ENCODE data around the gene CRYL1. TPM values are rescaled to one million over a fixed set of nuclear protein-coding genes. Genes with fewer than 3 reads are reported as not detected.

The CRYL1 gene
- total RNA-seq, 1 donor from 2014 or later, result 3.6 TPM

DNA sequence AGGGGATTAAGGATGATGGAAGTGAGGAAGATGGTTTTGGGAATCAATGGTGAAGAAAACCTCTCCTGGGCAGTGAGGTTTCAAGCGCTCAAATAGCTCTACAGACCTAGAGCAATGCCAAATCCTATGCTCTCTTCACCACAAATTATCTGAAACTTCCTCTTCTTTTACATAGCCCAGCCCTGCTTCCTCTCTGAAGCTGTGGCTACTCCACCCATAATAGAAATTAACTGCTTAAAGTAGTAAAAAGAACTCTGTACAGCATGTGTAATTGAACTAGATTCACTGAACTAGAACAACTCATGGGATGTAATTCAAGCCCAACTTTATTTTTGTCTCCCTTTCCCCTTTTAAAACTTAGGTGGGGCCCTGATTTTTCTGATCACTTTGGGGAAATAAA lies 20.9 kb upstream of the CRYL1 start:
- Histone ChIP-seq H3K9ac (no peak overlapping the region), H3K4me3 (no peak overlapping the region), H3F3A (ENCODE audit: low read depth) (no peaks in the 10 kb centered on the region), H3K27me3 (no peaks in the 10 kb centered on the region), H2AFZ (replicated peaks) (no peak overlapping the region), H3K27ac (no peak overlapping the region), H3K4me2 (no peak overlapping the region), H3K36me3 (no peaks in the 10 kb centered on the region), H4K20me1 (ENCODE audit: low read depth) (no peaks in the 10 kb centered on the region), H3K79me2 (ENCODE audit: low read depth) (no peaks in the 10 kb centered on the region), H3K9me3 (ENCODE audit: low read depth) (no peaks in the 10 kb centered on the region), H3K4me1 (no peaks in the 10 kb centered on the region)
- DNase-seq (ENCODE audit: low spot score), result no peak
- no peak overlapping the region for H3K27ac Mint-ChIP-seq
- no peaks in the 10 kb centered on the region for H3K4me1 Mint-ChIP-seq
- no peaks in the 10 kb centered on the region for H3K9me3 Mint-ChIP-seq
- no peaks in the 10 kb centered on the region for H3K36me3 Mint-ChIP-seq
- H3K27me3 Mint-ChIP-seq (ENCODE audit: insufficient read depth, low read depth), result peaks cover 2% of the 10 kb centered on the region
- H3K4me3 Mint-ChIP-seq, result no peak overlapping the region
- TF ChIP-seq, protein P1, sequence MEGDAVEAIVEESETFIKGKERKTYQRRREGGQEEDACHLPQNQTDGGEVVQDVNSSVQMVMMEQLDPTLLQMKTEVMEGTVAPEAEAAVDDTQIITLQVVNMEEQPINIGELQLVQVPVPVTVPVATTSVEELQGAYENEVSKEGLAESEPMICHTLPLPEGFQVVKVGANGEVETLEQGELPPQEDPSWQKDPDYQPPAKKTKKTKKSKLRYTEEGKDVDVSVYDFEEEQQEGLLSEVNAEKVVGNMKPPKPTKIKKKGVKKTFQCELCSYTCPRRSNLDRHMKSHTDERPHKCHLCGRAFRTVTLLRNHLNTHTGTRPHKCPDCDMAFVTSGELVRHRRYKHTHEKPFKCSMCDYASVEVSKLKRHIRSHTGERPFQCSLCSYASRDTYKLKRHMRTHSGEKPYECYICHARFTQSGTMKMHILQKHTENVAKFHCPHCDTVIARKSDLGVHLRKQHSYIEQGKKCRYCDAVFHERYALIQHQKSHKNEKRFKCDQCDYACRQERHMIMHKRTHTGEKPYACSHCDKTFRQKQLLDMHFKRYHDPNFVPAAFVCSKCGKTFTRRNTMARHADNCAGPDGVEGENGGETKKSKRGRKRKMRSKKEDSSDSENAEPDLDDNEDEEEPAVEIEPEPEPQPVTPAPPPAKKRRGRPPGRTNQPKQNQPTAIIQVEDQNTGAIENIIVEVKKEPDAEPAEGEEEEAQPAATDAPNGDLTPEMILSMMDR (IDR thresholded peaks at IDR 0.05), result no peak
- TF ChIP-seq EZH2phosphoT487 (IDR thresholded peaks at IDR 0.05) (no peak), EZH2 (IDR thresholded peaks at IDR 0.05) (no peak)

DNA sequence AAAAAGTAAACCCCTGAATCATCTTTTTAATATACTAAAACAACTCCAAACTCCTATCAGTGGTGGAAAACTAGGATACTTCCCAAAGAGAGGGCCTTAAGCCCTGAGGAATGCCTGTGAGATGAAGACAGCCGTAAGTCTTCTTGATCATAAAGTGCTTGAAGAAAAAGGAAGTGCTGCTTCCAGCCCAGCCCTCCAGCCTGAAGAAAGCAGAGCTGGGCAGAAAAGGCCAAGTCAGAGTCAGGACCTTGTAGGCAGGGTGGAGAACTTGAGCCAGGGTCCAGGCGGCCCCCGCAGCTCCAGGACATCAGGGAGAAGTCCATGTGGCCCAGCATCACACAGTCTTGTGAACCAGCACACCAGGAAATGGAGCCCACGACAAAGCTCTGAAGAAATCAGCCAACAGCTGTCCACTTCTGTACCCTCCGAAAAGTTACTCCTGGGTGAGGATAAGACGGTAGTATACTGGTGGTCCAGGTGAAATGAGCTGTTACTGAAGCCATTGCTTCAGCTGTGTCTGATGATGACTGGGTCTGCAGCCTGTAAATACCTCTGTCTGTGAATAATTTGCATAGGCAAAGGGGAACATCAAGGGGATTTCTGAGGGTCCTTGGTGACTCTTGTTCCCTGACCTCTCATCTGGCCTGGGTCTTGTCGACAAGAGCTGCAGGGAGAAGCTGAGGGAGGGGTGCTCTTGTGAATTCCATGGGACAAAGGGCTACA lies 18.7 kb upstream of the CRYL1 start:
- peaks cover 2% of the 10 kb centered on the region for H3K9me3 Mint-ChIP-seq
- no peaks in the 10 kb centered on the region for H3K36me3 Mint-ChIP-seq
- DNase-seq (ENCODE audit: low spot score), result no peak
- H3K4me1 Mint-ChIP-seq, result no peaks in the 10 kb centered on the region
- TF ChIP-seq EZH2phosphoT487 (IDR thresholded peaks at IDR 0.05), result no peak
- TF ChIP-seq, protein P1 (IDR thresholded peaks at IDR 0.05), result no peak
- TF ChIP-seq EZH2 (IDR thresholded peaks at IDR 0.05), result no peak
- Histone ChIP-seq H3K79me2 (ENCODE audit: low read depth) (no peaks in the 10 kb centered on the region), H3K4me3 (no peak overlapping the region), H2AFZ (replicated peaks) (peak overlapping the region; percentile 50), H3K36me3 (no peaks in the 10 kb centered on the region), H3K4me2 (no peak overlapping the region), H3K9ac (no peak overlapping the region), H3K4me1 (no peaks in the 10 kb centered on the region), H4K20me1 (ENCODE audit: low read depth) (no peaks in the 10 kb centered on the region), H3K27ac (no peak overlapping the region), H3K9me3 (ENCODE audit: low read depth) (no peaks in the 10 kb centered on the region), H3K27me3 (no peaks in the 10 kb centered on the region), H3F3A (ENCODE audit: low read depth) (no peaks in the 10 kb centered on the region)
- H3K4me3 Mint-ChIP-seq, result no peak overlapping the region
- H3K27ac Mint-ChIP-seq, result no peak overlapping the region
- peaks cover 2% of the 10 kb centered on the region for H3K27me3 Mint-ChIP-seq (ENCODE audit: insufficient read depth, low read depth)

DNA sequence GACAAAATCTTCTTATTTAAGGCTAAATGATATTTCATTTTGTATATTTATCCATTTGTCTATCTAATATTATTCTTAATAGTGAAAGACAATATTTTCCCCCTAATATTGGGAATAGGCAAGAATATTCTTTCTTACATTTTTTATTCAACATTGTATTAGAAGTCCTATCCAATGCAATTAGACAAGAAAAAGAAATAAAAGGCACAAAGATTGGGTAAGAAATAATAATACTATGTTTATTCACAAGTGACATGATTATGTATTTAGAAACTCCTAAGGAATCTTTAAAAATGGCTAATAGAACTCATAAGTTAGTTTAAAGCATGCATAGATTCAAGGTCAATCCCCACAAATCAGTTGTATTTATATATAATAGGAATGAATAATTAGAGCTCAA lies 11.3 kb upstream of the CRYL1 start:
- Mint-ChIP-seq H3K27ac (no peak overlapping the region), H3K4me3 (no peak overlapping the region), H3K36me3 (no peaks in the 10 kb centered on the region), H3K9me3 (peaks cover 8% of the 10 kb centered on the region), H3K4me1 (no peaks in the 10 kb centered on the region), H3K27me3 (ENCODE audit: insufficient read depth, low read depth) (no peaks in the 10 kb centered on the region)
- H3K4me2 ChIP-seq, result no peak overlapping the region
- H2AFZ ChIP-seq (replicated peaks), result no peak overlapping the region
- H3K27me3 ChIP-seq, result no peaks in the 10 kb centered on the region
- H3K27ac ChIP-seq, result no peak overlapping the region
- no peak overlapping the region for H3K9ac ChIP-seq
- TF ChIP-seq EZH2phosphoT487 (IDR thresholded peaks at IDR 0.05) (no peak), EZH2 (IDR thresholded peaks at IDR 0.05) (no peak)
- TF ChIP-seq, protein P1 (IDR thresholded peaks at IDR 0.05), result no peak
- H3K36me3 ChIP-seq, result no peaks in the 10 kb centered on the region
- DNase-seq (ENCODE audit: low spot score), result no peak
- H3K79me2 ChIP-seq (ENCODE audit: low read depth), result no peaks in the 10 kb centered on the region
- no peaks in the 10 kb centered on the region for H3K4me1 ChIP-seq
- H4K20me1 ChIP-seq (ENCODE audit: low read depth), result no peaks in the 10 kb centered on the region
- H3K9me3 ChIP-seq (ENCODE audit: low read depth), result peaks cover 6% of the 10 kb centered on the region
- H3F3A ChIP-seq (ENCODE audit: low read depth), result no peaks in the 10 kb centered on the region
- H3K4me3 ChIP-seq, result no peak overlapping the region

All from neural progenitor cell (in vitro differentiated cells).